ENCODE results near the gene CEP57. TPM values are rescaled to one million over a fixed set of nuclear protein-coding genes. Genes with fewer than 3 reads are reported as not detected.

The CEP57 gene
- total RNA-seq, 1 donor from 2014 or later: 5.4 TPM

- Histone ChIP-seq H3K4me1 (no peaks in the 10 kb centered on the region), H3K9me3 (no peaks in the 10 kb centered on the region), H3K27me3 (no peaks in the 10 kb centered on the region), H3K36me3 (no peaks in the 10 kb centered on the region), H3K4me3 (no peak overlapping the region), H3K27ac (no peak overlapping the region)
- no peak for DNase-seq (ENCODE audit: low spot score in 2 of 2)
- TF ChIP-seq CTCF (IDR thresholded peaks at IDR 0.05): peak; percentile 47 to 69 (median 59)
- intact Hi-C loops (cut with DNase I): loop anchor here (1.0 to 5.0 kb wide), 3 partner anchors 57 to 792 kb away; partner anchors contain the start of genes CWC15 and KDM4D
Observed at GRCh38 chr11:95764267-95764898, 25.9 kb upstream of the CEP57 start.

GRCh38 chr11:95766701-95767100 lies 23.6 kb upstream of the CEP57 start:
- Histone ChIP-seq H3K27ac (no peak overlapping the region), H3K4me3 (no peak overlapping the region), H3K9me3 (no peaks in the 10 kb centered on the region), H3K4me1 (no peaks in the 10 kb centered on the region), H3K27me3 (no peaks in the 10 kb centered on the region), H3K36me3 (peaks cover 1 to 8% of the 10 kb centered on the region in 2 donors)
- no peak for TF ChIP-seq CTCF (IDR thresholded peaks at IDR 0.05)
- intact Hi-C loops (cut with DNase I): loop anchor here (5.0 kb wide), 1 partner anchor 534 kb away; the partner anchor contains the start of gene SESN3
- no peak for DNase-seq (ENCODE audit: low spot score in 2 of 2)

GRCh38 chr11:95767498-95767897 lies 22.8 kb upstream of the CEP57 start:
- Histone ChIP-seq H3K9me3 (no peaks in the 10 kb centered on the region), H3K4me3 (no peak overlapping the region), H3K27ac (no peak overlapping the region), H3K36me3 (peaks cover 8 to 9% of the 10 kb centered on the region in 2 donors), H3K27me3 (no peaks in the 10 kb centered on the region), H3K4me1 (no peaks in the 10 kb centered on the region)
- intact Hi-C loops (cut with DNase I): loop anchor here (5.0 kb wide), 1 partner anchor 535 kb away; the partner anchor contains the start of gene SESN3
- DNase-seq (ENCODE audit: low spot score in 2 of 2): no peak
- TF ChIP-seq CTCF (IDR thresholded peaks at IDR 0.05): no peak

- H3K9me3 ChIP-seq: no peaks in the 10 kb centered on the region
- H3K36me3 ChIP-seq: peaks cover 8 to 13% of the 10 kb centered on the region in 2 donors
- no peak overlapping the region for H3K27ac ChIP-seq
- no peak for DNase-seq (ENCODE audit: low spot score in 2 of 2)
- TF ChIP-seq CTCF (IDR thresholded peaks at IDR 0.05): no peak
- no peaks in the 10 kb centered on the region for H3K27me3 ChIP-seq
- H3K4me1 ChIP-seq: no peaks in the 10 kb centered on the region
- no peak overlapping the region for H3K4me3 ChIP-seq
- intact Hi-C loops (cut with DNase I): loop anchor here (5.0 kb wide), 1 partner anchor 536 kb away; the partner anchor contains the start of gene SESN3
Observed at GRCh38 chr11:95768521-95768920, 21.8 kb upstream of the CEP57 start.

GRCh38 chr11:95776859-95777258 lies 13.4 kb upstream of the CEP57 start:
- Histone ChIP-seq H3K27ac (no peak overlapping the region), H3K4me1 (no peaks in the 10 kb centered on the region), H3K4me3 (no peak overlapping the region), H3K9me3 (no peaks in the 10 kb centered on the region), H3K36me3 (peaks cover 33 to 79% of the 10 kb centered on the region in 2 donors), H3K27me3 (no peaks in the 10 kb centered on the region)
- DNase-seq (ENCODE audit: low spot score in 2 of 2): no peak
- no peak for TF ChIP-seq CTCF (IDR thresholded peaks at IDR 0.05)
- intact Hi-C loops (cut with DNase I): no loop called here
